ENCODE data around the gene UBE2I. TPM values are rescaled to one million over a fixed set of nuclear protein-coding genes. Genes with fewer than 3 reads are reported as not detected.

The UBE2I gene
- total and polyA plus RNA-seq, 2 of the 4 experiments (the other 2 are of a cell fraction): 30.8 to 140 TPM

GRCh38 chr16:1283296-1283695 lies 26.1 kb upstream of the UBE2I start:
- Histone ChIP-seq H3K9me1 (ENCODE audit: insufficient read depth, low read length) (no peaks in the 10 kb centered on the region), H2BK120ac (ENCODE audit: low read depth, low read length) (no peak overlapping the region), H2BK5ac (ENCODE audit: low read depth, low read length, poor library complexity, severe bottlenecking) (no peak overlapping the region), H2BK20ac (ENCODE audit: low read depth, low read length) (no peak overlapping the region), H3K14ac (replicated peaks; ENCODE audit: low read depth, low read length) (no peak overlapping the region), H3K4me3 (ENCODE audit: insufficient read depth, low read depth, low read length) (no peak overlapping the region), H4K20me1 (ENCODE audit: insufficient read depth, low read length) (no peaks in the 10 kb centered on the region), H3K4me2 (ENCODE audit: low read depth, low read length) (no peak overlapping the region), H2AFZ (replicated peaks; ENCODE audit: low read length, poor library complexity) (no peak overlapping the region), H3K9ac (ENCODE audit: low read depth, low read length) (no peak overlapping the region), H3K9me3 (ENCODE audit: control insufficient read depth, insufficient read depth, low read length) (no peaks in the 10 kb centered on the region), H2AK5ac (ENCODE audit: low read depth, low read length) (no peak overlapping the region), H3K36me3 (ENCODE audit: control insufficient read depth, insufficient read depth, low read length) (no peaks in the 10 kb centered on the region), H2BK15ac (ENCODE audit: low read depth, low read length) (no peak overlapping the region), H3K79me1 (ENCODE audit: low read depth in 1 of 2, low read length in 2 of 2) (no peaks in the 10 kb centered on the region), H3K4me1 (ENCODE audit: control insufficient read depth, insufficient read depth, low read length) (no peaks in the 10 kb centered on the region), H3K27ac (ENCODE audit: insufficient read depth, low read length) (no peak overlapping the region), H3K23ac (ENCODE audit: low read depth, low read length) (no peak overlapping the region), H3K18ac (ENCODE audit: low read depth, low read length) (no peak overlapping the region), H4K91ac (ENCODE audit: insufficient read depth, low read depth, low read length) (no peak overlapping the region), H3K56ac (ENCODE audit: extremely low read depth, insufficient read depth, low read length) (no peak overlapping the region), H3K4ac (ENCODE audit: low read depth, low read length) (no peak overlapping the region), H4K5ac (ENCODE audit: low read depth, low read length) (no peak overlapping the region), H4K8ac (ENCODE audit: low read depth in 2 of 2, low read length in 2 of 2) (no peak overlapping the region), H3K27me3 (ENCODE audit: control insufficient read depth, insufficient read depth, low read length) (peaks cover 74% of the 10 kb centered on the region), H2AK9ac (replicated peaks; ENCODE audit: low read depth, low read length, poor library complexity) (no peak overlapping the region)
- no TSS peak for BruUV-seq (replicated peaks)
- 22% methylated on average over 13 of the region's 17 CpGs; no CpG with 5 or more reads in 1 of the 2 experiments for WGBS, 2 experiments (ENCODE audit: extremely low coverage in 2 of 2, insufficient read length in 1 of 2)
- dilution Hi-C loops (cut with HindIII; ENCODE audit: low sequenced_read_pairs, unreplicated experiment): no loop called here
- POLR2A ChIA-PET (ENCODE audit: unreplicated experiment): no interaction called here
- intact Hi-C loops (cut with micrococcal nuclease): no loop called here
- TF ChIP-seq BHLHE40 (IDR thresholded peaks at IDR 0.05; ENCODE audit: low read depth, low read length) (no peak), NFE2L2 (IDR thresholded peaks at IDR 0.05; ENCODE audit: low read depth, low read length) (no peak), MAZ (IDR thresholded peaks at IDR 0.05; ENCODE audit: borderline replicate concordance, low read depth, low read length) (no peak), MXI1 (IDR thresholded peaks at IDR 0.05; ENCODE audit: borderline replicate concordance, low read depth, low read length) (no peak), CTCF (conservative IDR thresholded peaks at IDR 0.05; ENCODE audit: low read depth, low read length) (no peak), SMC3 (IDR thresholded peaks at IDR 0.05; ENCODE audit: low read depth, low read length) (no peak), USF2 (IDR thresholded peaks at IDR 0.05; ENCODE audit: low read depth, low read length) (no peak), CHD1 (IDR thresholded peaks at IDR 0.05; ENCODE audit: low read depth, low read length) (no peak), POLR2A (IDR thresholded peaks at IDR 0.05; ENCODE audit: low read depth, low read length) (no peak), CEBPB (IDR thresholded peaks at IDR 0.05; ENCODE audit: low read depth, low read length) (no peak), RFX5 (IDR thresholded peaks at IDR 0.05; ENCODE audit: low read depth, low read length) (no peak), MAFK (IDR thresholded peaks at IDR 0.05; ENCODE audit: low read depth, low read length) (no peak), FOS (IDR thresholded peaks at IDR 0.05; ENCODE audit: low read depth, low read length) (no peak), ELK1 (IDR thresholded peaks at IDR 0.05; ENCODE audit: borderline replicate concordance, low read depth, low read length) (no peak), RAD21 (IDR thresholded peaks at IDR 0.05; ENCODE audit: low read length) (no peak), RCOR1 (IDR thresholded peaks at IDR 0.05; ENCODE audit: insufficient replicate concordance, low read length) (no peak)
- in situ Hi-C loops (cut with MboI; ENCODE audit: low sequenced_read_pairs): no loop called here
- CTCF ChIA-PET: no interaction called here
- ATAC-seq (ENCODE audit: low read depth): no peak
- no peak for DNase-seq
